C4-2B (cell line): ENCODE data around the gene N4BP3.

Source experiments
- H3K27ac ChIP-seq: fragments of 450-650 bp; 2 replicates; pipeline ENCODE4 v1.5.1; 2017
- CTCF ChIP-seq: fragments of 450-650 bp; conservative IDR thresholded peaks from 2 replicates; pipeline ENCODE4 v1.5.1; 2017; ENCODE audit warnings: mild to moderate bottlenecking
- ZFX ChIP-seq: fragments of 450-650 bp; IDR thresholded peaks from 2 replicates; pipeline ENCODE4 v1.6.1; 2017

Gene N4BP3

GRCh38 chr5:178155065-178155464, 41.7 kb downstream of the N4BP3 start:
- no peak for TF ChIP-seq ZFX
- no peak for TF ChIP-seq CTCF
- H3K27ac ChIP-seq, result no peak overlapping the region

GRCh38 chr5:178160176-178160575, 46.8 kb downstream of the N4BP3 start:
- H3K27ac ChIP-seq, result no peak overlapping the region
- no peak for TF ChIP-seq ZFX
- no peak for TF ChIP-seq CTCF

GRCh38 chr5:178162481-178162880, 49.1 kb downstream of the N4BP3 start:
- no peak for TF ChIP-seq CTCF
- TF ChIP-seq ZFX, result no peak
- H3K27ac ChIP-seq, result no peak overlapping the region

- no peak overlapping the region for H3K27ac ChIP-seq
- TF ChIP-seq CTCF (peak; percentile 98), ZFX (no peak)
These were observed 50.7 kb downstream of the N4BP3 start for GRCh38 chr5:178163772-178164735.

- no peak overlapping the region for H3K27ac ChIP-seq
- TF ChIP-seq ZFX, result no peak
- TF ChIP-seq CTCF, result no peak
These were observed 52.2 kb downstream of the N4BP3 start for GRCh38 chr5:178165581-178165980.

- no peak overlapping the region for H3K27ac ChIP-seq
- TF ChIP-seq CTCF (no peak), ZFX (no peak)
These were observed 57.1 kb downstream of the N4BP3 start for GRCh38 chr5:178170455-178170854.

- TF ChIP-seq ZFX (no peak), CTCF (no peak)
- H3K27ac ChIP-seq, result no peak overlapping the region
These were observed 61.1 kb downstream of the N4BP3 start for GRCh38 chr5:178174456-178174855.
